Activated CD4-positive, alpha-beta T cell treated with anti-CD3 and anti-CD28 coated beads, Interleukin-2, amount 50 U/mL, for 4 hours (primary cell): ENCODE data around the gene OTX1.
"Not testable (repeated sequence)": the region's sequence is repeated elsewhere in the genome, so short reads cannot be mapped to it uniquely, and the experiment has no call there.

Source experiments
- DNase-seq, 2 experiments: peaks; one replicate each; pipeline ENCODE4 v3.0.0-alpha.2; 2020

OTX1 gene

DNA sequence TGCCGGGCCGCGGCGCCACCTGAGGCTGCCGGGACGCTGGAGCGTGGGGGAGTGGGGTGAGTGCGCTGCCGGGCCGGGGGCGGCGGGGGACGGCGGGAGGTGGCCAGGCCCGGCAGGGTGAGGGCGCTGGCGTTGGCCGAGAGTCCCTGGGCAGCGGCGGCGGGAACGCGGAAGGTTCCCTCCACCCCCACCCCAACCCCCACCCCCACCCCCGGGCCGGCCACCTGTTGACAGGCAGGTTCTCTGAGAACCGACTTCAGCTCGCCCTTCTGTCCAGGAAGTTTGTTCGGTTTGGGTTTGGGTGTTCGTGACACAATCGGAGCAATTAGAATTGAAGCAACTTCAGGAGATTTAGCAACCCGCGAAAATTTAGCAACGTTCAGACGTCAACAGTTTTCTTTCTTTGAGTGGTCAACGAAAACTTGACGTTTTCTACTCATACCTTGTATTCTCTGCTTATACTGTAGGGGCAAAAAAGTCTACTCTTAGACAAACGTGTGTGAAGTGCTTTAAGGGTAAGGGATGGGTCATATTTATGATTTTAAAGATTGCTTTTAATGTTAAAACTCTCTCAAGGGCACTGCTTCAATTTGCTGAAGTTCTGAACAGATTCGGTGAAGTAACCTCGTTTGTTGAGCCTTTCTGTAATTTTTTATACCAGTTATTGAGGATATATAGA, 9.3 kb downstream of the OTX1 start:
- no peak for DNase-seq

DNA sequence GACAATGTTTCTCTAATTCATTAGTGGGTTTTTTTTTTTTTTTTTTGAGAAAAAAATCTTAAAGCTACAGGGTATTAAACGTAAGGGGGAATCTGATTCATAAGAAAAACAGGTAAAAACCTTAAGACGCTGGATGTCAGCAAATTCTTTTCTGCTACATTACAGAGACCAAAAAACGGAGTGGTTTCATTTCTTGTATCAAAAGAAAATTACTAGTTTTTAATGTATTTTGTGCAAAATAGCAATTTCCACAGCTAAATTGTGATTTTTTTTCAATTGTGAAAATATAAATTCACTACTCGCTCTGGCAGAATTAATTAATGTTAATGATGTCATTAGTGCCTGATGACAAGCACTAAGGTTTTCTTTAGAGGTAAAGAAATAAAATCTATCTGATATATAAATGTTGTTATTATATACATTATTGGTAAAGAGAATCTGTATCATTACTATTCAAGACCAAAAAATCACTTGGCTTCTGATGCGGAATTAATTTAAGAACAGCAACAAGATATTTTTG, 9.9 kb downstream of the OTX1 start:
- DNase-seq, result no peak

GRCh38 chr2:63064197-63064596, 13.6 kb downstream of the OTX1 start:
- DNase-seq, result no peak

DNA sequence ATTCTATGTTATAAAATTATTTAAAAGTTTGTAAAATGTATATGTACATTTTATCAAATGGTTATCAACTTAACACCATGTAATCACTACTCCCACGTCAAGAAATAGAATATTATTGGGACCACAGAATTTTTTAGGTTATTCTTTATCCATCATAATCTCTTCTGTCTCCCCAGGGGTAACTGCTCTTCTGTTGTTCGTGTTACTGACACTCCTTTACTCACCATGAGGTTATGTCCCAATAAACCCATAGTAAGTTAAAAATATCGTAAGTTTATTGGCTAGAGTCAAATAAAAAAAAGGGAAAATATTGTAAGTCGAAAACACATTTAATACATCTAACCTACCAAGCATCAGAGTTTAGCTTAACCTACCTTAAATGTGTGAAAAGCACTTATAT, 14.0 kb downstream of the OTX1 start:
- DNase-seq, result no peak

- no peak for DNase-seq
Measured at GRCh38 chr2:63066265-63066664, 15.6 kb downstream of the OTX1 start.

- no peak for DNase-seq
Measured at GRCh38 chr2:63066838-63067237, 16.2 kb downstream of the OTX1 start.

DNA sequence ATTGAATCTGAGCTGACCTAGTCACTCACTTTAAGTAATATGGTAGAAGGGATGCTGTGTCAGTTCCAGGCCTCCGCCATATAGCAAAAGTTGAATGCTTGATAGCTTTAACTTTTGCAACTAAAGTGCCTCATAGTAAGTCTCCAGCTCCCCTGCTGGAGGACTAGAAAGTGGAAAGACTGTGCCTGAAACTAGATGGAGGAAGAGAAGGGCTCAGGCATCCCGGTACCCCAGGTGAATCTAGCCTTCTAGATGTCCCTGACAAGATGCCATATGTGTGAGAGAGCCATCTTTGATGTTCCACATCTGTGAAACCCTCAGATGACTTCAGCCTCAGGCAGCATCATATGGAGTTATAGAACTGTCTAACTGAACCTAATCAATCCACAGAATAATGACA, 21.0 kb downstream of the OTX1 start:
- DNase-seq, result no peak

- DNase-seq, result no peak
Measured at GRCh38 chr2:63073994-63074393, 23.4 kb downstream of the OTX1 start.

GRCh38 chr2:63074399-63074798, 23.8 kb downstream of the OTX1 start:
- DNase-seq, result not testable (repeated sequence)

- DNase-seq, result no peak
Measured at GRCh38 chr2:63078852-63079606, 28.4 kb downstream of the OTX1 start.

DNA sequence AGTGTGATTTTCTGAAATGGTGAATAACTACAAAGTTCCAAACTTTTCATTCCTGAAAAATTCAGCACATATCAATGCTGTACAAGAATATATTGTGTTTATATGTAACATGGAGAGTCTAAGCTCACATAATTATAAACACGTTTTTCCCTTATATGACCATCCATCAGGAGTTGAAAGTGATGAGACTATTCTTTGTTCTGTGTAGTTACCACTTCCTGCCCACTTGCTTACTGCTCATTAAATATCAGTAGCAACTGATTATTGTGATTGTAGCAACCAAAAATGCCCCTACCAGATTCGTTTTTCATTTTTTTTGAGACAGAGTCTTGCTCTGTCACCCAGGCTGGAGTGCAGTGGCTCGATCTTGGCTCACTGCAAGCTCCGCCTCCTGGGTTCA, 30.8 kb downstream of the OTX1 start:
- DNase-seq, result no peak

- DNase-seq, result no peak
Measured at GRCh38 chr2:63086687-63087086, 36.1 kb downstream of the OTX1 start.

DNA sequence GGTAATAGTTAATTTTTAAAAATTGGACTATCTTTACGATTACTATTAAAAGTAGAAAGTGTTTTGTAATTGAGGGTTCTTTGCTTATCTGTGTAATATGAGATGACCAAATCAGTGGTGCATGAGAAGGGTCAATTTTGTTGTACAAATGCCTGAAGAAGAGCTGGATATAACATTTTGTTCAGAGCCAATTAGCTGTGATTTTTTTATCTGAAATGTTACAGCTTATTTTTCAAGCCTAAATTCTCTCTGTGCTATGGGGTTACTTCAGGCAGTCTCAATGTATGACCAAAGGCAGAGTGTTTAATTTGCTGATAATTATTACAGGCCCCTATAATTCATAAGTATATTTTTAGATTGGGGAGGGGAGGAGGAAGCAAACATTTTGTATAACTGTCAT, 41.8 kb downstream of the OTX1 start:
- no peak for DNase-seq

DNA sequence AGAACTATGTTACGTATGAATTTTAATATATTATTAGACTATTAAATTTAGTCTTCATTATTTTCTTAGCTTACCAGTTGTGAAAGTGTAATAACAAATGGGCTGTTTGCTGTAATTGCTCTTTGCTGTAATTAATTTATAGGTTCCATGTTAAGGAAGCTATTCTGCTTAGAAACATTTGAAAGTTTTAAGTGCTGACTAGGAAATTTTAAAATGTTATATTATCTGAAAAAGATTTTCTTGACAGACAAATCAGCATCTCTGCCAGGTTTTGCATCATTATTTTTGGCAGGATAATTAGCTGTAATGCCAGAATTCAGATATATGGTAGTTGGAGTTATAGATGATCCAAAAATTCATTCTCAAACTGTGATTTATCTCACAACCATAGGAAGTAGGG, 42.2 kb downstream of the OTX1 start:
- no peak for DNase-seq

- no peak for DNase-seq
Measured at GRCh38 chr2:63093502-63093901, 42.9 kb downstream of the OTX1 start.

DNA sequence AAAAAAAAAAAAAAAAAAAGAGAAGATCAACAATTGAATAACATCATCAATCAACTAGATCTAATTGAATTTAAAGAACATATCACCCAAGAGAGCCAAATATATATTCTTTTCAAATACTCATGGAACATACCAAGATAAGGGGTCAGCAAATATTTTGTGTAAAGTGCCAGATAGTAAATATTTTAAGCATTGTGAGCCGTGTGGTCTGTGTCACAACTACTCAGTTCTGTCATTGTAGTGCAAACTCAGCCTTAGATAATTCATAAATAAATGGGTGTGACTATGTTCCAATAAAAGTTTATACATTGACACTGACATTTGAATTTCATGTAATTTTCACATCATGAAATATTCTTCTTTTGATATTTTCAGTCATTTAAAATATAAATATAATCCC, 45.9 kb downstream of the OTX1 start:
- DNase-seq, result no peak

- DNase-seq, result no peak
Measured at GRCh38 chr2:63099032-63099431, 48.4 kb downstream of the OTX1 start.

DNA sequence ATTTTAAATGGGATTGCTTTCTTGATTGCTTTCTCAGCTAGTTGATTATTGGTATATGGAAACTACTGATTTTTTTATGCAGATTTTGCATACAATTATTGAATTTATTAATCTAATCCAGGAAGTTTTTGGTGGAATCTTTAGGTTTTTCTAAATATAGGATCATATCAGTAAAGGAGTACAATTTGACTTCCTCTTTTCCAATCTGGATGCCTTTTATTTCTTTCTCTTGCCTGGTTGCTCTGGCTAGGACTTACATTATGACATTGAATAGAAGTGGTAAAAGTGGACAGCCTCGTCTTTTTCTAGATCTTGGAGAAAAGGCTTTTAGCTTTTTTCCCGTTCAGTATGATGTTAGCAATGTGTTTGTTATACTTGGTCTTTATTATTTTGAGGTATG, 51.3 kb downstream of the OTX1 start:
- no peak for DNase-seq

DNA sequence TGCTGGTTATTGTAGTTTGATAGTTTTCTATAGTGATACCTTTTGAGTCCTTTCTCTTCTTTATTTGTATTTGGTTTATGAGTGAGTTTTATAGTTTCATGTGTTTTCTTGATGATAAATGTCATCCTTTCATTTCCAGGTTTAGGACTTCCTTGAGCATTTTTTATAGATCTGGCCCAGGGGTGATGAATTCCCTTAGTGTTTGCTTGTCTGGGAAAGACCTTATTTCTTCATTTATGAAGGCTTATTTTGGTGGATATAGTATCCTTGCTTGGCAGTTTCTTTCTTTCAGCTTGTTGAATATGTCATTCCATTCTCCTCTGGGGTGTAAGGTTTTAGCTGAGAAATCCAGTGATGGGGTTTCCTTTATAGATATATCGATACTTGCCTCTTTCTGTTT, 53.9 kb downstream of the OTX1 start:
- no peak for DNase-seq
